HUES48 (cell line): ENCODE measurements around the gene ARHGEF4.

Source experiments
- H3K27ac ChIP-seq: one replicate; pipeline ENCODE4 v1.7.0; 2013; ENCODE audit warnings: low read depth, low read length, inconsistent platforms
- H3K27me3 ChIP-seq: 2 replicates; pipeline ENCODE4 v1.6.1; 2013; ENCODE audit warnings: mild to moderate bottlenecking, low read length; ENCODE audit not compliant: control insufficient read depth, insufficient read depth
- H3K36me3 ChIP-seq: 2 replicates; pipeline ENCODE4 v1.6.1; 2013; ENCODE audit warnings: low read length; ENCODE audit not compliant: control insufficient read depth, insufficient read depth
- H3K4me1 ChIP-seq: 2 replicates; pipeline ENCODE4 v1.6.1; 2013; ENCODE audit warnings: mild to moderate bottlenecking, low read length; ENCODE audit not compliant: control insufficient read depth, insufficient read depth
- H3K4me3 ChIP-seq: 2 replicates; pipeline ENCODE4 v1.5.1; 2013; ENCODE audit warnings: mild to moderate bottlenecking, low read depth, low read length
- H3K9ac ChIP-seq: 2 replicates; pipeline ENCODE4 v1.6.1; 2013; ENCODE audit warnings: mild to moderate bottlenecking, low read depth, low read length, moderate library complexity
- H3K9me3 ChIP-seq: 2 replicates; pipeline ENCODE4 v1.6.1; 2013; ENCODE audit warnings: low read length; ENCODE audit not compliant: control insufficient read depth, insufficient read depth

The ARHGEF4 gene

DNA sequence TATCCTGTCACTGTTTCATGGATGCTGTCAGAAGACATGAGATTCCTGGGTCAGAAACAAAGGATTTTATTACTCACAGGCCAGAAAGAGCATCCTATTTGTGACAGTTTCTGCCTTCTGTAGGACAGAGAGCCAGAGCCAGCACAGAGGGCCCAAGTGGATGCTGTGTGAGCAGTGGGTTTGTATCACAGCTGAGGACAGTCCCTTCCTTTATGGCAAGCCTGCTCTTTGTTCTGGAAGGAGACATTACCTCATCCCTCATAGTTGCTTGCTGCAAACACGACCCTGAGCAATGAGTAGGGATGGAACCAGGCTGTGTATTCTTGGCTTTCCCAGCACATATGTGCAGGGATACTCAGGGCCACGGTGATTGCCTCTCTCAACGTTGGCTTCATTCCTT, 41.6 kb downstream of the ARHGEF4 start:
- Histone ChIP-seq H3K4me3 (no peak overlapping the region), H3K36me3 (no peaks in the 10 kb centered on the region), H3K9ac (no peak overlapping the region), H3K27me3 (no peaks in the 10 kb centered on the region), H3K27ac (no peak overlapping the region), H3K9me3 (no peaks in the 10 kb centered on the region), H3K4me1 (no peaks in the 10 kb centered on the region)

DNA sequence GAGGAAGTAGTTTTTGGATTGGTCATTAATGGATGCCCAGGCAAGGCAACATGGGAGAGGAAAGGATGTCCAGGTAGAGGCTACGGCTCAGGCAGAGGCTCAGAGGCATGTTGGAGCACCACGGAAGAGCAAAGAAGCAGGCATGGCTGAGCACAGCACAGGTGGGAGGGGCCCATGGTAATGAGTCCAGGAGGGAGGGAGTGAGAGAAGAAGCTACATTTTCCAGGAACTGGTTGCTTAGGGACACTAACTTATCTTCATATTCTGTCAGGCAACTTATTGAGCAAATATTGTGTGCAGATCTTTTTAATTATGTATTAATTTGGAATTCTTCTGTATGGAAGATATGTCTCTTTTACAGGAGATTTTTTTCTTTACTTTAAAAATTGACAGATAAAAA, 42.2 kb downstream of the ARHGEF4 start:
- Histone ChIP-seq H3K27me3 (no peaks in the 10 kb centered on the region), H3K4me1 (no peaks in the 10 kb centered on the region), H3K9me3 (no peaks in the 10 kb centered on the region), H3K27ac (no peak overlapping the region), H3K9ac (no peak overlapping the region), H3K4me3 (no peak overlapping the region), H3K36me3 (no peaks in the 10 kb centered on the region)

DNA sequence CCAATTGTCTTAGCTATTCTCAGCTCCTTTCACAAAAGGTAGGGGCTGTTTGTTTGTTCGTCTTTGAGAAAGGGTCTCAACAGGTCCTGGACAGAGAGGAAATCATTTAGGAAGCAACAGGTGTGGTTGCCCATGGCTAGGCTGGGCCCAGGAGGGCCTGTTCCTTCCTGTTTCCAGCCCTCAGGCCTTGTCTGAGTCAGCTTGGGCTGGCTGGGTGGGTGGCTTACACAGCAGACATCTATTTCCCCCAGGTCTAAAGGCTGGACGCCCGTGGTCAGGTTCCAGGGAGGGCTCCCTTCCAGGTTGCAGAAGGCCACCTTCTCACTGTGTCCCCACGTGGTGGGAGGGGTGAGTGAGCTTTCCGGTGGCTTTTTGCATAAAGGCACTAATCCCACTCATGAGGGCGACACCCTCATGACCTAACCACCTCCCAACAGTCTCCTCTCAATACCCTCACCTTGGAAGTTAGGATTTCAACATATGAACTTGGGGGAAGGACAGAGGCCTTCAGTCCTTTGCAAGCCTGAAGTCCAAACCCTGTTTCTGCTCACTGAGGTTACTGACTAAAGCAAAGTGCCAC, 45.5 kb downstream of the ARHGEF4 start:
- Histone ChIP-seq H3K9ac (no peak overlapping the region), H3K4me3 (no peak overlapping the region), H3K27me3 (no peaks in the 10 kb centered on the region), H3K27ac (no peak overlapping the region), H3K4me1 (no peaks in the 10 kb centered on the region), H3K9me3 (no peaks in the 10 kb centered on the region), H3K36me3 (no peaks in the 10 kb centered on the region)

DNA sequence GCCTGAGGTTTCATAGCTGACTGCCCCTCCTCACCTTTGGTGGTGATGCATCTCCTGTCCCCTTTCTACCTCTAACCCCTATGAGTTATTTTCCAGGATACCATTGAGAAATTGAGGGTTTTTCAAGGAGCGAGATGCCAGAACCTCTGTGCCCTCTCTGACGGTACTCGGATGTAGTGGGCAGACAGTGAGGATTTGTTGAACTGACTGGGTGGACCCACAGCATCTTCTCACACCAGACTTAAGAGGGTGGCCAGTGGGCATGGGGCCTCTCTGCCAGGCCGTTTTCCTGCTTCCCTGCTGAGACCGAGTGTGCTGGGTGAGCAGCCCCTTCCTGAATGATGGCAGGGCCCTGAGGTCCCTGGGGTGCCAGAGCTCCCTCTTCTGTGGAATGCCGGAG, 46.3 kb downstream of the ARHGEF4 start:
- Histone ChIP-seq H3K36me3 (no peaks in the 10 kb centered on the region), H3K27ac (no peak overlapping the region), H3K9ac (no peak overlapping the region), H3K9me3 (no peaks in the 10 kb centered on the region), H3K4me3 (no peak overlapping the region), H3K27me3 (no peaks in the 10 kb centered on the region), H3K4me1 (no peaks in the 10 kb centered on the region)

DNA sequence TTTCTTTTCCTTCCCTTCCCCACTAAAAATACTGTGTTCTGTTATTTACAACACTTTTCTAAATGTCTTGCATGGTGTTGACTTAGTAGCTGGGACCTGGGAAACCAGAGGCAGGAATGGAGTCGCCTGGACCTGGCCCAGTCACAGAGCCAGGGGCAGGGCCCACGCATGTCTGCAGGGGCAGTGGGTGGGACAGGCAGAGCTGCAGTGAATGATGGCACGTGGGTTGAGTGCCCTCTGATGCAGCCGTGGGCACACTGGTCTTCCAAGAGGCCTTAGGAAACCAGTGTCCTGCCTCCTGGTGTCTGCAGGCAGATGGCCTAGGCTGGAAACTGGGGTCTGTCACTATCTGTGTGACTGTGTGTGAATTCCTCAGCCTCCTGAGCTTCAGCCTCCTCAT, 46.8 kb downstream of the ARHGEF4 start:
- Histone ChIP-seq H3K9me3 (no peaks in the 10 kb centered on the region), H3K27me3 (no peaks in the 10 kb centered on the region), H3K4me3 (no peak overlapping the region), H3K27ac (no peak overlapping the region), H3K9ac (no peak overlapping the region), H3K4me1 (no peaks in the 10 kb centered on the region), H3K36me3 (no peaks in the 10 kb centered on the region)

DNA sequence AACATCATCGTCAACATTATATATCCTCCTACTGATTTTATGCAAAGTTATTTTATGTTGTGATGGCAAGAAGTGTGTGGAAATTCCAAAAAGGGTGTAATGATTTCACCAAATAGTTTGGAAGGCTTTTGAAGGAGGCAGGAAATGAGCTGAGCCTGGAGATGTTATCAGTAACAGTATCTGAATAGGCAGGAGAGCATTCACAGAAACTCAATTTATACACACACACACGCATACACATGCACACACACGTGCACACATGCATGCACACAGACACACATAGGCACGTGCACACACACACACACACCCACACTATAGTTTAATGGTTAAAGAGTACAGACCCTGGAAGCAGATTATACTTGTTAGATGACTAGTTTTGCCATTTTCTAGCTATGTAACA, 47.3 kb downstream of the ARHGEF4 start:
- Histone ChIP-seq H3K36me3 (no peaks in the 10 kb centered on the region), H3K4me1 (no peaks in the 10 kb centered on the region), H3K9me3 (no peaks in the 10 kb centered on the region), H3K9ac (no peak overlapping the region), H3K4me3 (no peak overlapping the region), H3K27me3 (no peaks in the 10 kb centered on the region), H3K27ac (no peak overlapping the region)

DNA sequence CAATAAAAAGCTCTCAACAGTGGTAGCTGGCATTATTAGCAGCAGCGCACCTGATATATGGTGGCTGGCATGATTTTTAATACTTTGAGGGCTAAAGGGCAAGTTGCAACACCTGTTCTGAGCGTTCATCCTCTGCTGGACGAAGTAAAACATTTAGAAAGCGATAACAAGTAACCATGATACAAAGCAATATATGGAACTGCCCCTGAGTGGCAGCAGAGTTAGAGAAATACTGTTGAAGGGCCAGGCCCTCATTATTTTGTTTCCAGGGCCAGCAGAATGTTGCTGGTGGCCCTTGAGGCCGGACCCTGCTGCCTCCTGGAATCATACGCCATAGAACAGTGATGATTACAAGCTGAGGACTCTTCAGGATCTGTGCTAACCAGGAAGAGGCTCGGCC, 47.8 kb downstream of the ARHGEF4 start:
- no peaks in the 10 kb centered on the region for H3K27me3 ChIP-seq
- no peak overlapping the region for H3K9ac ChIP-seq
- H3K4me3 ChIP-seq: no peak overlapping the region
- H3K9me3 ChIP-seq: no peaks in the 10 kb centered on the region
- H3K27ac ChIP-seq: no peak overlapping the region
- no peaks in the 10 kb centered on the region for H3K4me1 ChIP-seq
- no peaks in the 10 kb centered on the region for H3K36me3 ChIP-seq

DNA sequence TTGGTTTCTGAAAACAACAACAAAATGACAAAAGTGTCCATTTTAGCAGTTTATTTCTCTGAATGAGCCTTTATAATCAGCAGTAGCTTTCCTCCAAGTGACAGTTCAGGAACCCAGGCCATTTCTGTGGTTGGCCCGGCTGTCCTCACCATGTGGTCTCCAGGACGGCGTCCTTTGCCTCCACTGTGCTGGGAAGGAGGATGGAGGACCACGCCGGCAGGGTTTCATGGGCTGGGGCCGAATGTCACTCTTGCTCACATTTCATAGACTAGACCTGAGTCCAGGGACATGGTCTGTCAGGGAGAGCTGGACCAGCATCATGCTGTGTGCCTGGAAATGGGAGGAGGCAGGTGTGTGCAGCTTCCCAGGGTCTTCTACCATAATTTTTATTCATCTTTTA, 50.9 kb downstream of the ARHGEF4 start:
- Histone ChIP-seq H3K27ac (no peak overlapping the region), H3K9ac (no peak overlapping the region), H3K4me3 (no peak overlapping the region), H3K27me3 (no peaks in the 10 kb centered on the region), H3K4me1 (no peaks in the 10 kb centered on the region), H3K9me3 (no peaks in the 10 kb centered on the region), H3K36me3 (no peaks in the 10 kb centered on the region)

DNA sequence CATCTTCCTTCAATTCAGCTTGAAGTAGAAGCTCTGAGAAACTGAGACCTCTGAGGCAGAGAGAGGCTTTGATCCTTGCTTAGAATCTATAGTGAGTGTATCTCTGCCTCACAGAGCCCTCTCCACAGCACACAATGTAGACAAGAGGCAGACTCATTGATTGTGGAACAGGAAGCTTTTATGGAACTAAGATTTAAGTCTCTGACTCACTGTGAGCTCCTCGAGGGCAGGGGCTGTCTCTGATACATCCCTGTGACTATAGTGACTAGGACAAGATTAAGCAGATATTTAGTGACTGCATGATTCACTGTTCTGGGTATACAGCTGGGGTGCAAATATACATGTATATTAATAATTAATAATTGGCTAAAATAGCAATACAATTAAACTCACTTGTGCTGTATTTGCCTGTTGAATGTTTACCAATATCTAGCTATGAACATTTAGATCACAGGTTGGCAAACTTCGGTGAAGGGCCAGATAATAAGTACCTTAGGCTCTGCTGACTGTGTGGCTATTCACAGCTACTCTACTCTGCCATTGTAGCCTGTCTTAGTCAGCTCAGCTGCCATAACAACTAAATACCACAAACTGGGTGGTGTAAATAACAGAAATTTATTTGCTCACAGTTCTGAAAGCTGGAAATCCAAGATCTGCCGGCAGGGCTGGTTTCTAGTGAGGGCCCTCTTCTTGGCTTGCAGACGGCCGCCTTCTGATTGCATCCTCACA, 54.4 kb downstream of the ARHGEF4 start:
- Histone ChIP-seq H3K36me3 (no peaks in the 10 kb centered on the region), H3K27ac (no peak overlapping the region), H3K9ac (no peak overlapping the region), H3K27me3 (no peaks in the 10 kb centered on the region), H3K4me1 (no peaks in the 10 kb centered on the region), H3K9me3 (no peaks in the 10 kb centered on the region), H3K4me3 (no peak overlapping the region)

DNA sequence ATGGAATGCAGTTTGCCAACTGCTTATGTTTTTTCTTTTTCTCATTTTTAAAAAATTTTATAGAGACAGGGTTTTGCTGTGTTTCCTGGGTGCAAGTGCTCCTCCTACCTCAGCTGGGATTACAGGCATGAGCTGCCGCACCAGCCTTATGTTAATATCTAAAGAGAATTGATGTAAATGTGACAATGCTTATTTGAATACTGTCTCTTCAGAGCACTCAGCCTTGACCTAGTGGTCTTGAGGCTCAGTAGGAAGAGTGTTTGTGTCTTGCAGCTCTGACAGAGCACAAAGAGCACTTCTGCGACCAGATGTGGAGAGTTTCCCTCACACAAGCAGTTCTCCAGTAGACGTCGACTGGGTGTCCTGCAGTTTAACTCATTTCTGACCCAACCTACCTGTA, 55.3 kb downstream of the ARHGEF4 start:
- Histone ChIP-seq H3K4me1 (peaks cover 8% of the 10 kb centered on the region), H3K36me3 (no peaks in the 10 kb centered on the region), H3K4me3 (no peak overlapping the region), H3K9ac (no peak overlapping the region), H3K27ac (no peak overlapping the region), H3K9me3 (no peaks in the 10 kb centered on the region), H3K27me3 (no peaks in the 10 kb centered on the region)

DNA sequence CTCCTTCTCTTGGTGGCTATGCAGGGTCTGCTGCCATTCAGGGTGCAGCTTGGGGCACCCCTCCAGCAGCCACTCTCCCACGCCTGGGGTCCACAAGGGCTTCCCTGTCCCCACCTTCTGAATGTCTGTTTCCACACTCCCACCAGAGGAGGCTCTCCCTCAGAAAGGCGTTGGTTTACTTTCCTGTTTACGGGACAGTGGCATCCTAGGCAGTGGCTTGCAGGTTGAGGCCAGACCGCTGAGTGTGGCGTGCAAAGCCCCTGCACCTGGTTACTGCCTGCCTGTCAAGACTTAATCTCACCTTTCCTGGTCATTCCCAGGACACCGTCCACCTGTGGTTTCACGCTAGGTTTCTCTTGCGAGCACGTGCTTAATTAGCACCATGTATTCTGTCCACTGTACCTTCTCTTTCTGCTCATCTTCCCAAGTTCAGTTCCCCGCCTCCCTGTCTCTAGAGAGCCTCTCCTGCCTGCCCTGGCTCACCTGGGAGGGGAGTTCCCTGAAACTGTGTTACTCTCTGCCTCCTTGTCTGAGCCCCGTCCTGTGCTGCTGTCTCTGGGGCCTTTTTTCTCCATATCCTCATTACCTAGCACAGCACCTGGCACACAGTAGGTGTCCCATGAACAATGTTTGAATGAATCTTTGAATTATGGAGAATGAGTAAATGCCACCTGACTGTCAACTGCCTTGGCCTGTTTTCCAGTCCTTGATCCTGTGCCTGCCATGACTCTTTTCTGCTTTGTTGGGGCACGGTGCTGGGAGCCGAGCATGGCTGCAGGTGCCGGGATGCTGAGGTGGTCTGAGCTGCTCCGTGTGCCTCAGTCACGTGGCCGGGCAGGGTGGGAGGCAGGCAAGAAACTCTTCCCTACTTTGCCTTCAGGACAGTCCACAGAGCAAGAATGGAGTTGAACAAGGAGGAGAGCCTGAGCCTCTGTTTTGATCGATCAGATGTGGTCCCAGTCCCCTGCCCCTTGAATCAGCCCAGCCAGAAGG, 56.4 kb downstream of the ARHGEF4 start:
- no peaks in the 10 kb centered on the region for H3K27me3 ChIP-seq
- H3K4me1 ChIP-seq: peaks cover 19% of the 10 kb centered on the region
- H3K27ac ChIP-seq: no peak overlapping the region

More for the DNA sequence above, 56.4 kb downstream of the ARHGEF4 start:
- H3K4me3 ChIP-seq: no peak overlapping the region
- no peaks in the 10 kb centered on the region for H3K9me3 ChIP-seq
- H3K36me3 ChIP-seq: no peaks in the 10 kb centered on the region
- no peak overlapping the region for H3K9ac ChIP-seq
